Endothelial cell of umbilical vein (primary cell): ENCODE data around the gene FUT7. TPM values are rescaled to one million over a fixed set of nuclear protein-coding genes. Genes with fewer than 3 reads are reported as not detected.
A peak's percentile ranks its signal among the peaks of the same experiment; 100 is the strongest.

Source experiments
- BruUV-seq: library from RNA; stranded (reverse); fragments of 400-500 nt; replicated peaks from 2 replicates; lab custom pipeline; 2021; lab: Mats Ljungman, UMichigan
- CTCF ChIA-PET: fragments of 300-600, 350-600 bp; sonication (Branson Sonifier 250); formaldehyde crosslinking; loops from one replicate; lab custom pipeline; 2021; ENCODE audit warnings: antibody characterized with exemption, inconsistent platforms; lab: Charles Lee
- POLR2A ChIA-PET: fragments of 300-600, 350-600 bp; sonication (Branson Sonifier 250); formaldehyde crosslinking; loops from one replicate; lab custom pipeline; 2021; ENCODE audit warnings: antibody characterized with exemption, inconsistent platforms; lab: Charles Lee
- DNase-seq: peaks from one replicate; pipeline ENCODE4 v3.0.0-alpha.2; 2011; ENCODE audit warnings: low read depth, low spot score
- FAIRE-seq: peaks from 2 replicates; lab custom pipeline; 2011; peaks lifted over from hg19 to GRCh38; lab: Jason Lieb, UNC
- H2AFZ ChIP-seq: 2 replicates; pipeline ENCODE4 v1.6.0; 2012; ENCODE audit warnings: low read depth, low read length, control low read depth, inconsistent platforms
- H3K27ac ChIP-seq: 2 replicates; pipeline ENCODE4 v1.5.1; 2011; ENCODE audit warnings: low read depth, mild to moderate bottlenecking, control low read depth, low read length, moderate library complexity; ENCODE audit not compliant: insufficient read depth
- H3K27me3 ChIP-seq, 2 experiments: 2 replicates each; pipeline versions ENCODE4 v1.6.0 to v1.6.1; 2011; ENCODE audit warnings: low read length in 2 of 2, mixed read lengths in 1 of 2; ENCODE audit not compliant: control insufficient read depth in 2 of 2, insufficient read depth in 2 of 2
- H3K36me3 ChIP-seq, 2 experiments: 2 replicates in 1 of 2; 3 replicates in 1 of 2; pipeline ENCODE4 v1.5.1; 2011; ENCODE audit warnings: low read length in 2 of 2, mild to moderate bottlenecking in 1 of 2, moderate library complexity in 1 of 2; ENCODE audit not compliant: control insufficient read depth in 2 of 2, insufficient read depth in 2 of 2; ENCODE audit errors: extremely low read depth in 1 of 2
- H3K4me1 ChIP-seq: 3 replicates; pipeline ENCODE4 v1.5.1; 2011; ENCODE audit warnings: mild to moderate bottlenecking, low read length; ENCODE audit not compliant: control insufficient read depth, insufficient read depth; ENCODE audit errors: extremely low read depth
- H3K4me2 ChIP-seq: 2 replicates; pipeline ENCODE4 v1.6.1; 2011; ENCODE audit warnings: low read length, control low read depth, mixed read lengths; ENCODE audit not compliant: insufficient read depth
- H3K4me3 ChIP-seq, 3 experiments: fragments of 200-600 bp in 1 of 3; sonication (generic), shearing (Covaris generic) in 1 of 3; replicated peaks in 1 of 3; 2 replicates each; pipeline ENCODE4 v1.5.1; 2011 to 2016; ENCODE audit warnings: control low read depth in 3 of 3, low read length in 3 of 3, mild to moderate bottlenecking in 2 of 3, inconsistent platforms in 1 of 3, low read depth in 1 of 3, moderate library complexity in 1 of 3; ENCODE audit not compliant: insufficient read depth in 1 of 3
- H3K79me2 ChIP-seq: 2 replicates; pipeline ENCODE4 v1.6.0; 2012; ENCODE audit warnings: low read length, inconsistent platforms; ENCODE audit not compliant: control insufficient read depth, insufficient read depth
- H3K9ac ChIP-seq: replicated peaks from 2 replicates; pipeline ENCODE3; 2011; ENCODE audit warnings: low read length, control low read depth; ENCODE audit not compliant: insufficient read depth; ENCODE audit errors: extremely low read depth
- H3K9me1 ChIP-seq: replicated peaks from 3 replicates; pipeline ENCODE4 v1.6.0; 2011; ENCODE audit warnings: mild to moderate bottlenecking, low read length; ENCODE audit not compliant: control insufficient read depth, insufficient read depth; ENCODE audit errors: extremely low read depth
- H3K9me3 ChIP-seq: replicated peaks from 2 replicates; pipeline ENCODE4 v1.5.1; 2012; ENCODE audit warnings: low read length, inconsistent platforms; ENCODE audit not compliant: control insufficient read depth, insufficient read depth
- H4K20me1 ChIP-seq: replicated peaks from 2 replicates; pipeline ENCODE3; 2011; ENCODE audit warnings: mild to moderate bottlenecking, low read length; ENCODE audit not compliant: control insufficient read depth, insufficient read depth; ENCODE audit errors: extremely low read depth
- CTCF ChIP-seq, 2 donors: IDR thresholded peaks; 1 replicate in 1 of 2; 2 replicates in 1 of 2; pipeline ENCODE4 v1.5.1; 2011; ENCODE audit warnings: low read length in 2 of 2, mild to moderate bottlenecking in 2 of 2, moderate library complexity in 2 of 2, control low read depth in 1 of 2, inconsistent platforms in 1 of 2, low read depth in 1 of 2; ENCODE audit not compliant: insufficient read depth in 1 of 2; ENCODE audit errors: extremely low read depth in 1 of 2
- EZH2 ChIP-seq: IDR thresholded peaks from 2 replicates; pipeline ENCODE4 v1.6.1; 2012; ENCODE audit warnings: borderline replicate concordance, low read depth, mild to moderate bottlenecking, moderate library complexity, low read length, inconsistent platforms; ENCODE audit not compliant: severe bottlenecking
- FOS ChIP-seq: IDR thresholded peaks from 2 replicates; pipeline ENCODE4 v1.6.1; 2011; ENCODE audit warnings: mild to moderate bottlenecking, low read length, moderate library complexity, borderline replicate concordance; ENCODE audit not compliant: insufficient read depth
- GATA2 ChIP-seq: IDR thresholded peaks from 2 replicates; pipeline ENCODE4 v1.7.0; 2011; ENCODE audit warnings: low read depth, mild to moderate bottlenecking, moderate library complexity, mixed read lengths, low read length; ENCODE audit not compliant: insufficient read length, insufficient read depth
- JUN ChIP-seq: IDR thresholded peaks from 2 replicates; pipeline ENCODE4 v1.6.1; 2011; ENCODE audit warnings: borderline replicate concordance, low read depth; ENCODE audit not compliant: insufficient read length, insufficient read depth
- MYC ChIP-seq: IDR thresholded peaks from one replicate; pipeline ENCODE4 v1.6.1; 2011; ENCODE audit warnings: mild to moderate bottlenecking, low read depth, low read length
- POLR2A ChIP-seq: IDR thresholded peaks from 2 replicates; pipeline ENCODE4 v1.6.1; 2012; ENCODE audit warnings: low read depth, mild to moderate bottlenecking, control low read depth, low read length
- POLR2AphosphoS5 ChIP-seq: IDR thresholded peaks from 2 replicates; pipeline ENCODE4 v1.6.1; 2012; ENCODE audit warnings: low read depth, mild to moderate bottlenecking, control low read depth, low read length, moderate library complexity; ENCODE audit not compliant: insufficient read depth
- dilution Hi-C: fragments of 300-500 bp; cut with MboI; formaldehyde crosslinking; loops from one replicate; pipeline ENCODE4 v1.15.0; 2019; ENCODE audit warnings: low sequenced_read_pairs; ENCODE audit not compliant: extremely low pct_ligation_motif_present
- intact Hi-C: fragments of 100-400 bp; cut with micrococcal nuclease; formaldehyde crosslinking; loops from one replicate; pipeline ENCODE4 v1.10.0; 2022
- polyA plus RNA-seq, 4 experiments: library from polyadenylated mRNA; depleted of rRNA in 3 of 4; stranded (reverse) in 3 of 4; unstranded in 1 of 4; fragments of >200 nt; gene quantifications; 2 replicates each; pipeline versions ENCODE4 v1.2.1 to v1.2.3, GENCODE V29; 2011 to 2012; ENCODE audit warnings: missing spikeins in 1 of 4
- total RNA-seq: library from RNA; stranded (reverse); gene quantifications from 2 replicates; pipeline ENCODE4 v1.2.3, GENCODE V29; 2021
- TF ChIP-seq, protein P1 (sequence below): IDR thresholded peaks from 2 replicates; pipeline ENCODE4 v1.6.1; 2011; ENCODE audit not compliant: insufficient read depth, insufficient read length

Gene FUT7
- total and polyA plus RNA-seq, 2 donors (not counting 3 experiments of a cell fraction or from before 2014, with no cell fraction given): not detected

DNA sequence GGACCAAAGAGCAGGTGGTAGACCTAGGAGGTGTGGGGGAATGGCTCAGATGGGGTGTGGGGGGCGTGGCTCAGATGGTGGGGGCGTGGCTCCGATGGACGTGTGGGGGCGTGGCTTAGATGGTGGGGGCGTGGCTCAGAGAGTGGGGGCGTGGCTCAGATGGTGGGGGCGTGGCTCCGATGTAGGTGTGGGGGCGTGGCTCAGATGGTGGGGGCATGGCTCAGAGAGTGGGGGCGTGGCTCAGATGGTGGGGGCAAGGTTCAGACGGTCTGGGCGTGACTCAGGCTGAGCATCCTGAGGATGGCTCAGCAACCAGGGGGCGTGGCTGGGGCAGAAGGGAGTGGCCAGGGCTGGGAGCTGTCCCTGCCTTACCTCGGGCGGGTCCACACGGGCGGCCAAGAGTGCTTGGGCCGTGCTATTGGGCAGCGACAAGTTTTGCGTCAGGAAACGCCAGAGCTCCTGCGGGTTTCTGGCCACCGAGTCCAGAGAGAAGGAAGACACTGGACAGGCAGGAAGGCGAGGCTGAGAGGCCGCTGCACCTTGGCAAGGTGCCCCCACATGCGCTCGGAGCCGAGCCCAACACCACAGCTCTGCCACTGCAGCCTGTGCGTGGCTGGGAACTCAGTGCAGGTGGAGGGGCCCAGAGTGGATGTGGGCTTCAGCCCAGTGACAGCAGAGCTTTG lies 9.8 kb downstream of the FUT7 start:
- Histone ChIP-seq H3K9me1 (no peaks in the 10 kb centered on the region), H3K27ac (no peak overlapping the region), H3K9me3 (no peaks in the 10 kb centered on the region), H3K27me3 (no peaks in the 10 kb centered on the region), H3K9ac (no peak overlapping the region), H3K4me3 (no peak overlapping the region), H3K4me2 (no peak overlapping the region), H2AFZ (no peak overlapping the region), H3K79me2 (no peaks in the 10 kb centered on the region), H3K36me3 (no peaks in the 10 kb centered on the region), H3K4me1 (peaks cover under 1% of the 10 kb centered on the region), H4K20me1 (no peaks in the 10 kb centered on the region)
- intact Hi-C loops (no loop called here), dilution Hi-C loops (no loop called here)
- ChIA-PET POLR2A (no interaction called here), CTCF (interaction anchor here (1.4 to 1.8 kb wide), 3 partner anchors 7 to 25 kb away, joined by 3 to 17 read pairs (median 4); no protein-coding TSS in a partner anchor)
- no peak for TF ChIP-seq POLR2A
- FAIRE-seq: peak; percentile 38
- no TSS peak for BruUV-seq
- peak; percentile 61 for DNase-seq

GRCh38 chr9:137021568-137021978 lies 10.3 kb downstream of the FUT7 start:
- dilution Hi-C loops (no loop called here), intact Hi-C loops (no loop called here)
- Histone ChIP-seq H3K9ac (no peak overlapping the region), H3K4me2 (no peak overlapping the region), H4K20me1 (no peaks in the 10 kb centered on the region), H3K27me3 (no peaks in the 10 kb centered on the region), H2AFZ (no peak overlapping the region), H3K27ac (no peak overlapping the region), H3K4me1 (no peaks in the 10 kb centered on the region), H3K9me1 (no peaks in the 10 kb centered on the region), H3K4me3 (no peak overlapping the region), H3K36me3 (no peaks in the 10 kb centered on the region), H3K9me3 (no peaks in the 10 kb centered on the region), H3K79me2 (no peaks in the 10 kb centered on the region)
- DNase-seq (no peak), FAIRE-seq (no peak)
- BruUV-seq: no TSS peak
- TF ChIP-seq POLR2AphosphoS5 (no peak), GATA2 (no peak), MYC (no peak), JUN (no peak), EZH2 (no peak), CTCF (IDR thresholded peaks at IDR 0.05; ENCODE audit: extremely low read depth in 1 of 2, insufficient read depth in 1 of 2, low read depth in 1 of 2, low read length in 2 of 2) (no peak), FOS (no peak), POLR2A (no peak)
- TF ChIP-seq, protein P1, sequence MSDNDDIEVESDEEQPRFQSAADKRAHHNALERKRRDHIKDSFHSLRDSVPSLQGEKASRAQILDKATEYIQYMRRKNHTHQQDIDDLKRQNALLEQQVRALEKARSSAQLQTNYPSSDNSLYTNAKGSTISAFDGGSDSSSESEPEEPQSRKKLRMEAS: no peak
- POLR2A ChIA-PET: no interaction called here
- CTCF ChIA-PET: interaction anchor here (1.4 to 1.8 kb wide), 3 partner anchors 8 to 24 kb away, joined by 3 to 17 read pairs (median 4); no protein-coding TSS in a partner anchor
